Liver (tissue), 9 donors: ENCODE data around the gene MBP. TPM values are rescaled to one million over a fixed set of nuclear protein-coding genes. Genes with fewer than 3 reads are reported as not detected.
A peak's percentile ranks its signal among the peaks of the same experiment; 100 is the strongest.

Experiments used
- DNase-seq: peaks from one replicate; pipeline ENCODE4 v3.0.0-alpha.2; 2017; ENCODE audit warnings: low spot score
- H3K27ac ChIP-seq, 2 donors: one replicate each; pipeline ENCODE4 v1.7.0; 2013; ENCODE audit warnings: inconsistent platforms in 2 of 2, low read length in 2 of 2, control low read depth in 1 of 2, low read depth in 1 of 2, mild to moderate bottlenecking in 1 of 2
- H3K27me3 ChIP-seq, 4 donors: one replicate each; pipeline versions ENCODE4 v1.6.1 to v1.7.0; 2013; ENCODE audit warnings: low read length in 3 of 4, inconsistent platforms in 1 of 4, mild to moderate bottlenecking in 1 of 4, moderate library complexity in 1 of 4; ENCODE audit not compliant: control insufficient read depth in 4 of 4, insufficient read depth in 4 of 4
- H3K36me3 ChIP-seq, 4 donors: one replicate each; pipeline versions ENCODE4 v1.6.1 to v1.7.0; 2013; ENCODE audit warnings: low read length in 3 of 4, mild to moderate bottlenecking in 3 of 4, low read depth in 1 of 4, moderate library complexity in 1 of 4; ENCODE audit not compliant: control insufficient read depth in 4 of 4, insufficient read depth in 3 of 4
- H3K4me1 ChIP-seq, 4 donors: one replicate each; pipeline versions ENCODE4 v1.6.1 to v1.7.0; 2013; ENCODE audit warnings: low read length in 3 of 4, mild to moderate bottlenecking in 3 of 4, moderate library complexity in 1 of 4; ENCODE audit not compliant: control insufficient read depth in 4 of 4, insufficient read depth in 4 of 4
- H3K4me3 ChIP-seq, 3 donors: one replicate each; pipeline versions ENCODE4 v1.6.1 to v1.7.0; 2013; ENCODE audit warnings: low read length in 3 of 3, control low read depth in 1 of 3, low read depth in 1 of 3, mild to moderate bottlenecking in 1 of 3
- H3K9ac ChIP-seq, 2 donors: one replicate each; pipeline ENCODE4 v1.7.0; 2013; ENCODE audit warnings: low read length in 2 of 2, mild to moderate bottlenecking in 2 of 2, moderate library complexity in 2 of 2, control low read depth in 1 of 2, low read depth in 1 of 2
- H3K9me3 ChIP-seq, 4 donors: one replicate each; pipeline versions ENCODE4 v1.6.1 to v1.7.0; 2013; ENCODE audit warnings: low read length in 3 of 4; ENCODE audit not compliant: control insufficient read depth in 4 of 4
- EGR1 ChIP-seq, 2 donors: IDR thresholded peaks; 2 replicates each; pipeline ENCODE4 v1.6.1; 2016 to 2018; ENCODE audit warnings: antibody characterized with exemption in 2 of 2, low read depth in 2 of 2
- FOXA1 ChIP-seq: IDR thresholded peaks from 2 replicates; pipeline ENCODE4 v1.6.1; 2016; ENCODE audit warnings: antibody characterized with exemption
- HNF4A ChIP-seq, 2 donors: conservative IDR thresholded peaks; 2 replicates each; pipeline ENCODE4 v1.6.1; 2016; ENCODE audit warnings: antibody characterized with exemption in 2 of 2, mild to moderate bottlenecking in 2 of 2
- HNF4G ChIP-seq: IDR thresholded peaks from 2 replicates; pipeline ENCODE4 v1.6.1; 2016; ENCODE audit warnings: antibody characterized with exemption
- JUND ChIP-seq, 2 donors: IDR thresholded peaks; 2 replicates each; pipeline ENCODE4 v1.6.1; 2016; ENCODE audit warnings: antibody characterized with exemption in 2 of 2
- NR2F2 ChIP-seq: IDR thresholded peaks from 2 replicates; pipeline ENCODE4 v1.6.1; 2016; ENCODE audit warnings: antibody characterized with exemption
- RAD21 ChIP-seq, 2 donors: IDR thresholded peaks; 2 replicates each; pipeline ENCODE4 v1.6.1; 2016; ENCODE audit warnings: antibody characterized with exemption in 2 of 2, mild to moderate bottlenecking in 2 of 2
- RXRA ChIP-seq, 2 donors: IDR thresholded peaks; 2 replicates each; pipeline ENCODE4 v1.6.1; 2017 to 2018; ENCODE audit warnings: antibody characterized with exemption in 2 of 2, mild to moderate bottlenecking in 1 of 2
- SP1 ChIP-seq: IDR thresholded peaks from 2 replicates; pipeline ENCODE4 v1.6.1; 2018; ENCODE audit warnings: antibody characterized with exemption, mild to moderate bottlenecking
- TAF1 ChIP-seq: conservative IDR thresholded peaks from 2 replicates; pipeline ENCODE4 v1.6.1; 2016; ENCODE audit warnings: antibody characterized with exemption, mild to moderate bottlenecking
- YY1 ChIP-seq: IDR thresholded peaks from 2 replicates; pipeline ENCODE4 v1.6.1; 2016; ENCODE audit warnings: antibody characterized with exemption, mild to moderate bottlenecking
- WGBS: extraction: QIAGEN DNeasy Blood & Tissue Kit; methylation state at CpG from one replicate; pipeline ENCODE4 v1.1.7; 2013; 5-methylcytosine and 5-hydroxymethylcytosine counted together
- polyA plus RNA-seq, 2 donors: library from polyadenylated mRNA; stranded (reverse) in 1 of 2; unstranded in 1 of 2; fragments of 200-250 nt in 1 of 2; fragments of >200 nt in 1 of 2; fragmentation: Nextera tagmentation in 1 of 2; extraction: Ambion mirVana in 1 of 2; gene quantifications; one replicate each; pipeline versions ENCODE4 v1.2.1 to v1.2.3, GENCODE V29; 2013 to 2015
- total RNA-seq, 2 donors: library from RNA; depleted of rRNA; stranded (reverse); fragments of >200 nt; gene quantifications; one replicate each; pipeline ENCODE4 v1.2.3, GENCODE V29; 2014
- TF ChIP-seq, protein P1 (sequence below): IDR thresholded peaks from 2 replicates; pipeline ENCODE4 v1.6.1; 2016; ENCODE audit warnings: antibody characterized with exemption, mild to moderate bottlenecking
- TF ChIP-seq, protein P2 (sequence below): IDR thresholded peaks from 2 replicates; pipeline ENCODE4 v1.6.1; 2016; ENCODE audit warnings: antibody characterized with exemption
- TF ChIP-seq, protein P3 (sequence below): fragments of 150-350 bp; IDR thresholded peaks from 2 replicates; pipeline ENCODE4 v1.5.1; 2017; ENCODE audit warnings: improper control_type of control experiment, low read depth, low read length; ENCODE audit not compliant: missing input control
- TF ChIP-seq, protein P4 (sequence below): IDR thresholded peaks from 2 replicates; pipeline ENCODE4 v1.6.1; 2016; ENCODE audit warnings: antibody characterized with exemption
- donor health status: healthy.
- donor health status: healthy.
- donor health status: healthy.
- donor health status: healthy.
- donor health status: healthy.

MBP gene
- total and polyA plus RNA-seq, 4 donors, result 9.7 to 23.3 (median 17.7) TPM

DNA sequence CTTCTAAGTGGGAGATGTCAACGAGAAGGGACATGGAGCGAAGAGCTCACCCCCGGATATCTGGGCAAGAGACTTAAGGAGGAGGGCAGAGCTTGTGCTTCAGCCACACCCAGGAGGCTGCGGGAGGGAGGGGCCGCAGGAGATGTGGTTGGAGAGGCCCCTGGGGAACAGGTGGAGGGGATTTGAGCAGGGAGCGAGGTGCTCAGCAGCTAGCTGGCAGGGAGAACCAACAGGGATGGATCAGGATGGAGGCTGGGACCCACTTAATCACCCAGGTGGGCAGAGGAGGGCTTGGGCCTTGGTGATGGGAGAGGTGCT is 78.3 kb downstream of the MBP start:
- peaks cover 11 to 34% (median 27%) of the 10 kb centered on the region in 4 donors for H3K4me1 ChIP-seq
- peak overlapping the region; percentile 84 to 89 for H3K27ac ChIP-seq
- no peaks in the 10 kb centered on the region for H3K27me3 ChIP-seq
- H3K9ac ChIP-seq, result peak overlapping the region in 1 of 2 donors; percentile 8
- no peak overlapping the region for H3K4me3 ChIP-seq
- WGBS, result 80% methylated on average over 6 of the region's 6 CpGs
- DNase-seq, result no peak
- H3K9me3 ChIP-seq, result no peaks in the 10 kb centered on the region
- peaks cover 0 to 2% (median 0%) of the 10 kb centered on the region in 4 donors for H3K36me3 ChIP-seq
- no peak for TF ChIP-seq EGR1 (IDR thresholded peaks at IDR 0.05; ENCODE audit: low read depth in 2 of 2)
- TF ChIP-seq, protein P1, sequence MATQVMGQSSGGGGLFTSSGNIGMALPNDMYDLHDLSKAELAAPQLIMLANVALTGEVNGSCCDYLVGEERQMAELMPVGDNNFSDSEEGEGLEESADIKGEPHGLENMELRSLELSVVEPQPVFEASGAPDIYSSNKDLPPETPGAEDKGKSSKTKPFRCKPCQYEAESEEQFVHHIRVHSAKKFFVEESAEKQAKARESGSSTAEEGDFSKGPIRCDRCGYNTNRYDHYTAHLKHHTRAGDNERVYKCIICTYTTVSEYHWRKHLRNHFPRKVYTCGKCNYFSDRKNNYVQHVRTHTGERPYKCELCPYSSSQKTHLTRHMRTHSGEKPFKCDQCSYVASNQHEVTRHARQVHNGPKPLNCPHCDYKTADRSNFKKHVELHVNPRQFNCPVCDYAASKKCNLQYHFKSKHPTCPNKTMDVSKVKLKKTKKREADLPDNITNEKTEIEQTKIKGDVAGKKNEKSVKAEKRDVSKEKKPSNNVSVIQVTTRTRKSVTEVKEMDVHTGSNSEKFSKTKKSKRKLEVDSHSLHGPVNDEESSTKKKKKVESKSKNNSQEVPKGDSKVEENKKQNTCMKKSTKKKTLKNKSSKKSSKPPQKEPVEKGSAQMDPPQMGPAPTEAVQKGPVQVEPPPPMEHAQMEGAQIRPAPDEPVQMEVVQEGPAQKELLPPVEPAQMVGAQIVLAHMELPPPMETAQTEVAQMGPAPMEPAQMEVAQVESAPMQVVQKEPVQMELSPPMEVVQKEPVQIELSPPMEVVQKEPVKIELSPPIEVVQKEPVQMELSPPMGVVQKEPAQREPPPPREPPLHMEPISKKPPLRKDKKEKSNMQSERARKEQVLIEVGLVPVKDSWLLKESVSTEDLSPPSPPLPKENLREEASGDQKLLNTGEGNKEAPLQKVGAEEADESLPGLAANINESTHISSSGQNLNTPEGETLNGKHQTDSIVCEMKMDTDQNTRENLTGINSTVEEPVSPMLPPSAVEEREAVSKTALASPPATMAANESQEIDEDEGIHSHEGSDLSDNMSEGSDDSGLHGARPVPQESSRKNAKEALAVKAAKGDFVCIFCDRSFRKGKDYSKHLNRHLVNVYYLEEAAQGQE, result no peak
- no peak for TF ChIP-seq SP1
- no peak for TF ChIP-seq RAD21 (IDR thresholded peaks at IDR 0.05)
- no peak for TF ChIP-seq JUND (IDR thresholded peaks at IDR 0.05)
- no peak for TF ChIP-seq TAF1
- no peak for TF ChIP-seq YY1

DNA sequence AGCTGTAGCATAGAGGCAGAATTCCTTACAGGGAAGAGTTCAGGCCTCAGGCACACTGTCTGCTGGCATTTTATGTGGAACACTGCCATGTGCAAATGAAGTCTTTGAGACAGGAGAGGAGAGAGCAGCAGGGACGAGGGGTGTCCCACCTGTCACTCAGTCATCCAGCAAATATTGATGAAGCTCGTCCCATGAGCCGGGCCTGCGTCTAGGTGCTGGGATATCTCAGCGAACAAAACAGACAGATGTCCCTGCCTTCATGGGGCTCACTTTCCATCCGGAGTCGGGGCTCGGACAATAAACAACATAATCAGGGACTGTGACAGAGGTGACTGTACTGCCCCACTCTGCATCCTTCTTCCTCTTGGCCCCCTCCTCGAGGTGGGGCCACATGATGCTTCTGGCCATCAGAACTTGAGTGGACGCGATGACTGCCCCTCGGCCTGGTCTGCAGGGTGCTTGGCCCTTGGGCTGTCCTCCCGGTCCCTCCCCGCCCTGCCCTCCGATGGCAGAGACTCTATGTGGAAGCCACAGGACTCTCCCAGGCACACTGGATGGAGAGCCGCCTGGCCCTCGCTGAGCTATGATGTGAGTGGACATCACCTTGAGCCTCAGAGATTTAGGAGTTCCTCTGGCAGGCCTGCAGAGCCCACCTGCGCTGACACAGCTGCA is 78.8 kb downstream of the MBP start:
- TF ChIP-seq RAD21 (IDR thresholded peaks at IDR 0.05) (no peak), FOXA1 (no peak), SP1 (no peak), NR2F2 (no peak), RXRA (IDR thresholded peaks at IDR 0.05) (no peak), EGR1 (IDR thresholded peaks at IDR 0.05; ENCODE audit: low read depth in 2 of 2) (no peak), HNF4A (conservative IDR thresholded peaks at IDR 0.05) (no peak), HNF4G (no peak)
- TF ChIP-seq, protein P2, sequence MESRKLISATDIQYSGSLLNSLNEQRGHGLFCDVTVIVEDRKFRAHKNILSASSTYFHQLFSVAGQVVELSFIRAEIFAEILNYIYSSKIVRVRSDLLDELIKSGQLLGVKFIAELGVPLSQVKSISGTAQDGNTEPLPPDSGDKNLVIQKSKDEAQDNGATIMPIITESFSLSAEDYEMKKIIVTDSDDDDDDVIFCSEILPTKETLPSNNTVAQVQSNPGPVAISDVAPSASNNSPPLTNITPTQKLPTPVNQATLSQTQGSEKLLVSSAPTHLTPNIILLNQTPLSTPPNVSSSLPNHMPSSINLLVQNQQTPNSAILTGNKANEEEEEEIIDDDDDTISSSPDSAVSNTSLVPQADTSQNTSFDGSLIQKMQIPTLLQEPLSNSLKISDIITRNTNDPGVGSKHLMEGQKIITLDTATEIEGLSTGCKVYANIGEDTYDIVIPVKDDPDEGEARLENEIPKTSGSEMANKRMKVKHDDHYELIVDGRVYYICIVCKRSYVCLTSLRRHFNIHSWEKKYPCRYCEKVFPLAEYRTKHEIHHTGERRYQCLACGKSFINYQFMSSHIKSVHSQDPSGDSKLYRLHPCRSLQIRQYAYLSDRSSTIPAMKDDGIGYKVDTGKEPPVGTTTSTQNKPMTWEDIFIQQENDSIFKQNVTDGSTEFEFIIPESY, result no peak
- TF ChIP-seq, protein P3, sequence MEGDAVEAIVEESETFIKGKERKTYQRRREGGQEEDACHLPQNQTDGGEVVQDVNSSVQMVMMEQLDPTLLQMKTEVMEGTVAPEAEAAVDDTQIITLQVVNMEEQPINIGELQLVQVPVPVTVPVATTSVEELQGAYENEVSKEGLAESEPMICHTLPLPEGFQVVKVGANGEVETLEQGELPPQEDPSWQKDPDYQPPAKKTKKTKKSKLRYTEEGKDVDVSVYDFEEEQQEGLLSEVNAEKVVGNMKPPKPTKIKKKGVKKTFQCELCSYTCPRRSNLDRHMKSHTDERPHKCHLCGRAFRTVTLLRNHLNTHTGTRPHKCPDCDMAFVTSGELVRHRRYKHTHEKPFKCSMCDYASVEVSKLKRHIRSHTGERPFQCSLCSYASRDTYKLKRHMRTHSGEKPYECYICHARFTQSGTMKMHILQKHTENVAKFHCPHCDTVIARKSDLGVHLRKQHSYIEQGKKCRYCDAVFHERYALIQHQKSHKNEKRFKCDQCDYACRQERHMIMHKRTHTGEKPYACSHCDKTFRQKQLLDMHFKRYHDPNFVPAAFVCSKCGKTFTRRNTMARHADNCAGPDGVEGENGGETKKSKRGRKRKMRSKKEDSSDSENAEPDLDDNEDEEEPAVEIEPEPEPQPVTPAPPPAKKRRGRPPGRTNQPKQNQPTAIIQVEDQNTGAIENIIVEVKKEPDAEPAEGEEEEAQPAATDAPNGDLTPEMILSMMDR, result no peak
- TF ChIP-seq, protein P4, sequence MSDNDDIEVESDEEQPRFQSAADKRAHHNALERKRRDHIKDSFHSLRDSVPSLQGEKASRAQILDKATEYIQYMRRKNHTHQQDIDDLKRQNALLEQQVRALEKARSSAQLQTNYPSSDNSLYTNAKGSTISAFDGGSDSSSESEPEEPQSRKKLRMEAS, result no peak
- TF ChIP-seq, protein P1, result no peak
- peaks cover 11 to 34% (median 27%) of the 10 kb centered on the region in 4 donors for H3K4me1 ChIP-seq
- H3K36me3 ChIP-seq, result peaks cover 0 to 2% (median 0%) of the 10 kb centered on the region in 4 donors
- no peak overlapping the region for H3K4me3 ChIP-seq
- WGBS, result 92% methylated on average over 18 of the region's 18 CpGs
- H3K9me3 ChIP-seq, result no peaks in the 10 kb centered on the region
- no peak overlapping the region for H3K9ac ChIP-seq
- no peak for DNase-seq
- peak overlapping the region; percentile 84 to 89 for H3K27ac ChIP-seq
- H3K27me3 ChIP-seq, result no peaks in the 10 kb centered on the region
